ENCODE measurements around the gene SORD.
"Not testable (repeated sequence)": the region's sequence is repeated elsewhere in the genome, so short reads cannot be mapped to it uniquely, and the experiment has no call there.

Gene SORD

GRCh38 chr15:45093622-45094357 lies 70.8 kb downstream of the SORD start:
- no peak overlapping the region for H3K9ac ChIP-seq (ENCODE audit: low read length)
- peaks cover 3% of the 10 kb centered on the region for H3K27me3 ChIP-seq (ENCODE audit: control insufficient read depth, insufficient read depth, low read length)
- H3K4me3 ChIP-seq (ENCODE audit: low read length), result no peak overlapping the region
- H3K4me1 ChIP-seq (ENCODE audit: control insufficient read depth, insufficient read depth, low read length), result peaks cover 18% of the 10 kb centered on the region
- no peaks in the 10 kb centered on the region for H3K36me3 ChIP-seq (ENCODE audit: control insufficient read depth, insufficient read depth, low read length)
- H3K9me3 ChIP-seq (ENCODE audit: control insufficient read depth, low read length), result no peaks in the 10 kb centered on the region

GRCh38 chr15:45094358-45094730 lies 71.3 kb downstream of the SORD start:
- H3K27me3 ChIP-seq (ENCODE audit: control insufficient read depth, insufficient read depth, low read length), result no peaks in the 10 kb centered on the region
- peaks cover 15% of the 10 kb centered on the region for H3K4me1 ChIP-seq (ENCODE audit: control insufficient read depth, insufficient read depth, low read length)
- no peak overlapping the region for H3K4me3 ChIP-seq (ENCODE audit: low read length)
- H3K9ac ChIP-seq (ENCODE audit: low read length), result no peak overlapping the region
- no peaks in the 10 kb centered on the region for H3K9me3 ChIP-seq (ENCODE audit: control insufficient read depth, low read length)
- H3K36me3 ChIP-seq (ENCODE audit: control insufficient read depth, insufficient read depth, low read length), result no peaks in the 10 kb centered on the region

- H3K27me3 ChIP-seq (ENCODE audit: control insufficient read depth, insufficient read depth, low read length), result no peaks in the 10 kb centered on the region
Measured at GRCh38 chr15:45095661-45096060, 72.7 kb downstream of the SORD start.

GRCh38 chr15:45097466-45097865 lies 74.5 kb downstream of the SORD start:
- H3K36me3 ChIP-seq (ENCODE audit: control insufficient read depth, insufficient read depth, low read length), result no peaks in the 10 kb centered on the region
- H3K9me3 ChIP-seq (ENCODE audit: control insufficient read depth, low read length), result no peaks in the 10 kb centered on the region

More at GRCh38 chr15:45095661-45096060, 72.7 kb downstream of the SORD start:
- no peaks in the 10 kb centered on the region for H3K36me3 ChIP-seq (ENCODE audit: control insufficient read depth, insufficient read depth, low read length)
- no peak overlapping the region for H3K9ac ChIP-seq (ENCODE audit: low read length)
- peaks cover 15% of the 10 kb centered on the region for H3K4me1 ChIP-seq (ENCODE audit: control insufficient read depth, insufficient read depth, low read length)
- H3K9me3 ChIP-seq (ENCODE audit: control insufficient read depth, low read length), result no peaks in the 10 kb centered on the region
- no peak overlapping the region for H3K4me3 ChIP-seq (ENCODE audit: low read length)

DNA sequence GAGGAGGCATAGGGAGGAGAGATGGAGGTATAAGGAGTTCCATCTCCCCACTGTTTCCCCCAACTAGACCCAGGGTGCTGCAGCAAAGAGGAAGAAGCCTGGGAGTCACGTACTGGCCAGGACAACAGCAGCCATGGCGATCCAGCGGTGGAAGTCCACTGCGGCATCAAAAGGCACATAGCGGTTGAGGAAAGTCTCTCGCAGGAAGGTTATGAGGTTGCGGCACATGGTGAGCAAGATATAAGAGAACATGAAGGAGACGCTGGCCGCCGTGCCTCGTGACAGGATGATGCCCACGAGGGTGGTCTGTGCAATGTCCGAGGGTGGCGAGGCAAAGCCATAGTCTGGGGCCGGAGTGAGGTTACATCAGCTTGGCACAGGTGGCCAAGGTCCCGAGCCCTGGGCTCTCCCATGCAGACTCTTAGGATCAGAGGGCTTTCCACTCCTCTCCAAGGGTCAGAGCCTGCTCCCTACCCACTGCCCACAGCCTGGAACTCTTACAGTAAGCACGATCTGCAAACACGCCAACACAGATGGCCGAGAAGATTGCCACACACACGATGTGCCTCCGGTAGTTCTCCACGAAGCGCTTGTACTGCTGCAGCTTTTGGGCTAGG lies 76.7 kb downstream of the SORD start:
- Histone ChIP-seq H3K36me3 (ENCODE audit: control insufficient read depth, insufficient read depth, low read length) (no peaks in the 10 kb centered on the region), H3K9ac (ENCODE audit: low read length) (no peak overlapping the region), H3K9me3 (ENCODE audit: control insufficient read depth, low read length) (no peaks in the 10 kb centered on the region), H3K27me3 (ENCODE audit: control insufficient read depth, insufficient read depth, low read length) (no peaks in the 10 kb centered on the region), H3K4me3 (ENCODE audit: low read length) (no peak overlapping the region), H3K4me1 (ENCODE audit: control insufficient read depth, insufficient read depth, low read length) (peaks cover 30% of the 10 kb centered on the region)

More at GRCh38 chr15:45097466-45097865, 74.5 kb downstream of the SORD start:
- Histone ChIP-seq H3K27me3 (ENCODE audit: control insufficient read depth, insufficient read depth, low read length) (no peaks in the 10 kb centered on the region), H3K4me3 (ENCODE audit: low read length) (no peak overlapping the region), H3K9ac (ENCODE audit: low read length) (no peak overlapping the region), H3K4me1 (ENCODE audit: control insufficient read depth, insufficient read depth, low read length) (peaks cover 19% of the 10 kb centered on the region)

GRCh38 chr15:45100884-45101625 lies 78.1 kb downstream of the SORD start:
- Histone ChIP-seq H3K4me3 (ENCODE audit: low read length) (no peak overlapping the region), H3K9me3 (ENCODE audit: control insufficient read depth, low read length) (no peaks in the 10 kb centered on the region), H3K27me3 (ENCODE audit: control insufficient read depth, insufficient read depth, low read length) (no peaks in the 10 kb centered on the region), H3K4me1 (ENCODE audit: control insufficient read depth, insufficient read depth, low read length) (peaks cover 40% of the 10 kb centered on the region), H3K9ac (ENCODE audit: low read length) (no peak overlapping the region), H3K36me3 (ENCODE audit: control insufficient read depth, insufficient read depth, low read length) (no peaks in the 10 kb centered on the region)

DNA sequence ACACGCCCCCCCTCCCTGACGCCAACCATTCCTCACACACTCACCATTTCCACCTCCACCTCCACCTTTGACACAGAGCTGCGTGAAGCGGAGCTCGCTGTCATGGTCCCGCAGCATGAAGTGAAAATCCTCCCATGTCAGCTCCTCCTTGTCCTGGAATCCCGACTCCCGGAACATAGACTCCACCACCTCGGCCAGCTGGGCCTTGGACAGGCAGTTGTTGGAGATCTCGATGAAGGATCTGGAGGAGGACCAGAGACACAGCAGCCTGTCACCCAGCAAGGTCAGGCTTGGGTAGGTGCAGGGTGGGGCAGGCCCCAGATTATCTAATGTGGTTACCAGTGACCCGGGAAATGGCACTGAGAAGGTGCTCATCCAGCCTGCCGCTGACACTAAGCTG lies 78.8 kb downstream of the SORD start:
- no peaks in the 10 kb centered on the region for H3K27me3 ChIP-seq (ENCODE audit: control insufficient read depth, insufficient read depth, low read length)
- no peak overlapping the region for H3K9ac ChIP-seq (ENCODE audit: low read length)
- no peaks in the 10 kb centered on the region for H3K36me3 ChIP-seq (ENCODE audit: control insufficient read depth, insufficient read depth, low read length)
- peaks cover 40% of the 10 kb centered on the region for H3K4me1 ChIP-seq (ENCODE audit: control insufficient read depth, insufficient read depth, low read length)
- H3K9me3 ChIP-seq (ENCODE audit: control insufficient read depth, low read length), result no peaks in the 10 kb centered on the region
- no peak overlapping the region for H3K4me3 ChIP-seq (ENCODE audit: low read length)

GRCh38 chr15:45102226-45102625 lies 79.2 kb downstream of the SORD start:
- Histone ChIP-seq H3K4me1 (ENCODE audit: control insufficient read depth, insufficient read depth, low read length) (peaks cover 35% of the 10 kb centered on the region), H3K9ac (ENCODE audit: low read length) (no peak overlapping the region), H3K9me3 (ENCODE audit: control insufficient read depth, low read length) (no peaks in the 10 kb centered on the region), H3K4me3 (ENCODE audit: low read length) (no peak overlapping the region), H3K27me3 (ENCODE audit: control insufficient read depth, insufficient read depth, low read length) (peaks cover 4% of the 10 kb centered on the region), H3K36me3 (ENCODE audit: control insufficient read depth, insufficient read depth, low read length) (no peaks in the 10 kb centered on the region)

- not testable (repeated sequence) for H3K36me3 ChIP-seq (ENCODE audit: control insufficient read depth, insufficient read depth, low read length); H3K9me3 ChIP-seq (ENCODE audit: control insufficient read depth, low read length); H3K4me3 ChIP-seq (ENCODE audit: low read length)
Measured at GRCh38 chr15:45104170-45104569, 81.2 kb downstream of the SORD start.

DNA sequence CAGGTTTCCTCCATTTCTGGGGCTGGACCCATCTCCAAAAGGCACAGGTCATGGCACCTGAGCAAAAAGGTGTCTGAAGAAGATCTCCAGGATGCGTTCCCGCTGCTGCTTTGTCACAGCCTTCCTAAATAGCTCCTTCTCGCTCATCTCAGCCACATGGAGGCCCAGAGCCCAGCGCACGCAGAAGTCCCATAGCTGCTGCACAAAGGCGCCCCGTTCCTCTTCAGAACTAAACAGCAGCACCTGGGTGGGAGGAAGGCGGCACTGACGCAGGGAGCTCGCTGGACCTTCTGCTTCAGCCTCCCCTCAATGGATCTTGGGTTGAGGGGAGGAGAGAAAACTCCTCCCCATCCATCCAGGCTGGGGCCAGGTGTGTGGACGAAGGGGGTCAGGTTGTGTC lies 82.6 kb downstream of the SORD start:
- Histone ChIP-seq H3K4me1 (ENCODE audit: control insufficient read depth, insufficient read depth, low read length) (peaks cover 25% of the 10 kb centered on the region), H3K9ac (ENCODE audit: low read length) (no peak overlapping the region), H3K27me3 (ENCODE audit: control insufficient read depth, insufficient read depth, low read length) (peaks cover 23% of the 10 kb centered on the region), H3K4me3 (ENCODE audit: low read length) (no peak overlapping the region), H3K36me3 (ENCODE audit: control insufficient read depth, insufficient read depth, low read length) (no peaks in the 10 kb centered on the region), H3K9me3 (ENCODE audit: control insufficient read depth, low read length) (no peaks in the 10 kb centered on the region)

More at GRCh38 chr15:45104170-45104569, 81.2 kb downstream of the SORD start:
- not testable (repeated sequence) for H3K9ac ChIP-seq (ENCODE audit: low read length); H3K27me3 ChIP-seq (ENCODE audit: control insufficient read depth, insufficient read depth, low read length)
- peaks cover 25% of the 10 kb centered on the region for H3K4me1 ChIP-seq (ENCODE audit: control insufficient read depth, insufficient read depth, low read length)

- no peaks in the 10 kb centered on the region for H3K36me3 ChIP-seq (ENCODE audit: control insufficient read depth, insufficient read depth, low read length)
- peaks cover 25% of the 10 kb centered on the region for H3K4me1 ChIP-seq (ENCODE audit: control insufficient read depth, insufficient read depth, low read length)
- H3K27me3 ChIP-seq (ENCODE audit: control insufficient read depth, insufficient read depth, low read length), result peaks cover 24% of the 10 kb centered on the region
- no peak overlapping the region for H3K9ac ChIP-seq (ENCODE audit: low read length)
- H3K9me3 ChIP-seq (ENCODE audit: control insufficient read depth, low read length), result no peaks in the 10 kb centered on the region
- H3K4me3 ChIP-seq (ENCODE audit: low read length), result no peak overlapping the region
Measured at GRCh38 chr15:45106002-45106790, 83.2 kb downstream of the SORD start.
